HEK293 (cell line): Measurements from ENCODE around the gene KANK2.

Experiments
- CTCF ChIA-PET: fragments of 350-600 bp; formaldehyde crosslinking; extraction: SDS; loops from one replicate; lab custom pipeline; 2021; ENCODE audit warnings: antibody characterized with exemption; lab: Yijun Ruan, JAX
- POLR2A ChIA-PET: fragments of 300-600 bp; formaldehyde crosslinking; extraction: SDS; loops from one replicate; lab custom pipeline; 2020; ENCODE audit warnings: antibody characterized with exemption, inconsistent platforms; lab: Yijun Ruan, JAX
- H3K27ac ChIP-seq: fragments of 200-500 bp; sonication (Bioruptor generic); 2 replicates; pipeline ENCODE4 v1.5.1; 2014; ENCODE audit warnings: low read depth, low read length, control low read depth, inconsistent platforms; ENCODE audit errors: extremely low read depth
- H3K36me3 ChIP-seq, 2 experiments: fragments of 200-500 bp in 1 of 2; sonication (Bioruptor generic) in 1 of 2; 1 replicate in 1 of 2; 2 replicates in 1 of 2; pipeline ENCODE4 v1.5.1; 2014 to 2017; ENCODE audit warnings: inconsistent platforms in 2 of 2, low read length in 2 of 2; ENCODE audit not compliant: control insufficient read depth in 2 of 2, insufficient read depth in 1 of 2
- H3K4me1 ChIP-seq: fragments of 200-500 bp; sonication (Bioruptor generic); 2 replicates; pipeline ENCODE4 v1.5.1; 2014; ENCODE audit warnings: mild to moderate bottlenecking, low read length, inconsistent platforms; ENCODE audit not compliant: control insufficient read depth, insufficient read depth
- H3K4me3 ChIP-seq: 2 replicates; pipeline ENCODE4 v1.5.1; 2011; ENCODE audit warnings: low read depth, mild to moderate bottlenecking, control low read depth, low read length, moderate library complexity
- H3K9me3 ChIP-seq: fragments of 200-500 bp; sonication (Bioruptor generic); 2 replicates; pipeline ENCODE4 v1.5.1; 2014; ENCODE audit warnings: low read depth, low read length, inconsistent platforms; ENCODE audit not compliant: control insufficient read depth, insufficient read depth
- BCL11B ChIP-seq: fragments of 450-650 bp; formaldehyde crosslinking; IDR thresholded peaks from 2 replicates; pipeline ENCODE4 v1.5.1; 2016; ENCODE audit warnings: low read depth, missing biosample characterization, missing genetic modification characterization
- HOXA7 ChIP-seq: sonication (generic); formaldehyde crosslinking; IDR thresholded peaks from 2 replicates; pipeline ENCODE4 v1.8.1; 2022; ENCODE audit warnings: missing genetic modification reagents, borderline replicate concordance
- KLF16 ChIP-seq: fragments of 450-650 bp; formaldehyde crosslinking; IDR thresholded peaks from 2 replicates; pipeline ENCODE4 v1.5.1; 2017; ENCODE audit warnings: missing biosample characterization, missing genetic modification characterization
- KLF8 ChIP-seq: fragments of 450-650 bp; formaldehyde crosslinking; IDR thresholded peaks from 2 replicates; pipeline ENCODE4 v1.5.1; 2016; ENCODE audit warnings: missing biosample characterization, missing genetic modification characterization
- PRDM1 ChIP-seq: fragments of 450-650 bp; formaldehyde crosslinking; IDR thresholded peaks from 2 replicates; pipeline ENCODE4; 2016; ENCODE audit warnings: missing biosample characterization, missing genetic modification characterization
- PRDM2 ChIP-seq: fragments of 450-650 bp; formaldehyde crosslinking; IDR thresholded peaks from 2 replicates; pipeline ENCODE4 v1.5.1; 2016; ENCODE audit warnings: missing biosample characterization, missing genetic modification characterization, borderline replicate concordance
- SALL2 ChIP-seq: fragments of 450-650 bp; formaldehyde crosslinking; IDR thresholded peaks from 2 replicates; pipeline ENCODE4 v1.5.0; 2017; ENCODE audit warnings: missing biosample characterization, mild to moderate bottlenecking, missing genetic modification characterization, borderline replicate concordance
- ZBTB21 ChIP-seq: fragments of 450-650 bp; formaldehyde crosslinking; IDR thresholded peaks from 2 replicates; pipeline ENCODE4 v1.5.1; 2017; ENCODE audit warnings: missing biosample characterization, missing genetic modification characterization
- ZBTB7A ChIP-seq: fragments of 450-650 bp; formaldehyde crosslinking; IDR thresholded peaks from 2 replicates; pipeline ENCODE4 v1.5.1; 2016; ENCODE audit warnings: low read depth, missing biosample characterization, missing genetic modification characterization
- ZBTB8A ChIP-seq: fragments of 450-650 bp; formaldehyde crosslinking; IDR thresholded peaks from 2 replicates; pipeline ENCODE4 v1.5.1; 2016; ENCODE audit warnings: missing biosample characterization, missing genetic modification characterization
- ZFP37 ChIP-seq: fragments of 450-650 bp; formaldehyde crosslinking; IDR thresholded peaks from 2 replicates; pipeline ENCODE4 v1.5.1; 2016; ENCODE audit warnings: missing biosample characterization, missing genetic modification characterization
- ZNF10 ChIP-seq: fragments of 450-650 bp; formaldehyde crosslinking; IDR thresholded peaks from 2 replicates; pipeline ENCODE4 v1.5.1; 2017; ENCODE audit warnings: missing biosample characterization, missing genetic modification characterization
- ZNF146 ChIP-seq: fragments of 450-650 bp; formaldehyde crosslinking; IDR thresholded peaks from 2 replicates; pipeline ENCODE4 v1.5.1; 2016; ENCODE audit warnings: missing biosample characterization, missing genetic modification characterization
- ZNF311 ChIP-seq: fragments of 450-650 bp; formaldehyde crosslinking; IDR thresholded peaks from 2 replicates; pipeline ENCODE4 v1.5.1; 2017; ENCODE audit warnings: missing biosample characterization, missing genetic modification characterization, borderline replicate concordance
- ZNF335 ChIP-seq: fragments of 450-650 bp; formaldehyde crosslinking; conservative IDR thresholded peaks from 2 replicates; pipeline ENCODE4 v1.5.1; 2016; ENCODE audit warnings: missing biosample characterization, missing genetic modification characterization
- ZNF580 ChIP-seq: fragments of 450-650 bp; formaldehyde crosslinking; IDR thresholded peaks from 2 replicates; pipeline ENCODE4 v1.5.1; 2016; ENCODE audit warnings: missing biosample characterization, missing genetic modification characterization
- ZNF624 ChIP-seq: fragments of 450-650 bp; formaldehyde crosslinking; IDR thresholded peaks from 2 replicates; pipeline ENCODE4 v1.5.1; 2017; ENCODE audit warnings: missing biosample characterization, missing genetic modification characterization
- ZNF658 ChIP-seq: fragments of 450-650 bp; formaldehyde crosslinking; IDR thresholded peaks from 2 replicates; pipeline ENCODE4; 2016; ENCODE audit warnings: missing biosample characterization, missing genetic modification characterization
- ZNF747 ChIP-seq: fragments of 450-650 bp; formaldehyde crosslinking; IDR thresholded peaks from 2 replicates; pipeline ENCODE4 v1.5.1; 2016; ENCODE audit warnings: missing biosample characterization, missing genetic modification characterization
- TF ChIP-seq, protein P1 (sequence below): fragments of 450-650 bp; formaldehyde crosslinking; IDR thresholded peaks from 2 replicates; pipeline ENCODE4 v1.5.1; 2017; ENCODE audit warnings: missing biosample characterization, missing genetic modification characterization

KANK2 gene

DNA sequence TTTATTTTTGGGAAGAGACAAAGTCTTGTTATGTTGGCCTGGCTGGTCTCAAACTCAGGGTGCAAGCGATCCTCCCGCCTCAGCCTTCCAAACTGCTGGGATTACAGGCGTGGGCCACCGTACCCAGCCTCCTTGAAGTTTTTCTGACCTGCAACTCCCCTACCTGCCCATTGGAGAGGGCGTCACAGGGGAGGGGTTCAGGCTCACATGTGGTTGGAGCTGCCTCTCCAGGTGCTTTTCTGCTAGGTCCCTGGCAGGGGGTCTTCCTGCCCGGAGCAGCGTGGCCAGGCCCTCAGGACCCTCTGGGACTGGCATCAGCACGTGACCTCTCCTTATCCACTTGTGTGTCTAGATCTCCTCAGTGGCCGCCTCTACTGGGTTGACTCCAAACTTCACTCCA, 80.8 kb downstream of the KANK2 start:
- no peak for TF ChIP-seq PRDM2 (tag by site-specific recombination)
- TF ChIP-seq ZBTB8A (tag by site-specific recombination): no peak
- no peak for TF ChIP-seq BCL11B
- TF ChIP-seq ZNF624: no peak
- no peak for TF ChIP-seq HOXA7 (CRISPR knock-in tag)
- TF ChIP-seq KLF16: no peak
- TF ChIP-seq ZBTB7A (tag by site-specific recombination): no peak
- TF ChIP-seq ZNF10 (tag by site-specific recombination): no peak
- TF ChIP-seq ZBTB21 (tag by site-specific recombination): no peak
- TF ChIP-seq ZNF747 (tag by site-specific recombination): no peak
- TF ChIP-seq ZNF146: no peak
- no peak for TF ChIP-seq ZNF335 (tag by site-specific recombination)
- TF ChIP-seq ZNF658 (tag by site-specific recombination): no peak
- no peak for TF ChIP-seq KLF8 (tag by site-specific recombination)
- POLR2A ChIA-PET: no interaction called here
- Histone ChIP-seq H3K4me3 (no peak overlapping the region), H3K36me3 (peaks cover 28 to 81% of the 10 kb centered on the region in 2 experiments), H3K9me3 (no peaks in the 10 kb centered on the region), H3K4me1 (no peaks in the 10 kb centered on the region), H3K27ac (no peak overlapping the region)
- CTCF ChIA-PET: interaction anchor here (2.0 kb wide), 1 partner anchor 10 kb away, joined by 16 read pairs; no protein-coding TSS in a partner anchor

GRCh38 chr19:11115895-11116446, 81.4 kb downstream of the KANK2 start:
- CTCF ChIA-PET: interaction anchor here (1.1 kb wide), 1 partner anchor 10 kb away, joined by 3 read pairs; no protein-coding TSS in a partner anchor
- no peak overlapping the region for H3K4me3 ChIP-seq
- no peaks in the 10 kb centered on the region for H3K4me1 ChIP-seq
- no peaks in the 10 kb centered on the region for H3K9me3 ChIP-seq
- TF ChIP-seq ZFP37 (tag by site-specific recombination) (no peak), PRDM1 (tag by site-specific recombination) (no peak), ZNF311 (tag by site-specific recombination) (no peak), ZNF580 (tag by site-specific recombination) (no peak), BCL11B (no peak), SALL2 (no peak)
- TF ChIP-seq, protein P1, sequence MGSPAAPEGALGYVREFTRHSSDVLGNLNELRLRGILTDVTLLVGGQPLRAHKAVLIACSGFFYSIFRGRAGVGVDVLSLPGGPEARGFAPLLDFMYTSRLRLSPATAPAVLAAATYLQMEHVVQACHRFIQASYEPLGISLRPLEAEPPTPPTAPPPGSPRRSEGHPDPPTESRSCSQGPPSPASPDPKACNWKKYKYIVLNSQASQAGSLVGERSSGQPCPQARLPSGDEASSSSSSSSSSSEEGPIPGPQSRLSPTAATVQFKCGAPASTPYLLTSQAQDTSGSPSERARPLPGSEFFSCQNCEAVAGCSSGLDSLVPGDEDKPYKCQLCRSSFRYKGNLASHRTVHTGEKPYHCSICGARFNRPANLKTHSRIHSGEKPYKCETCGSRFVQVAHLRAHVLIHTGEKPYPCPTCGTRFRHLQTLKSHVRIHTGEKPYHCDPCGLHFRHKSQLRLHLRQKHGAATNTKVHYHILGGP: no peak
- H3K27ac ChIP-seq: no peak overlapping the region
- POLR2A ChIA-PET: interaction anchor here (0.7 kb wide), 1 partner anchor 781 kb away, joined by 4 read pairs; no protein-coding TSS in a partner anchor
- H3K36me3 ChIP-seq: peaks cover 32 to 80% of the 10 kb centered on the region in 2 experiments
